HepG2 (cell line): ENCODE results near the gene ST3GAL2. TPM values are rescaled to one million over a fixed set of nuclear protein-coding genes. Genes with fewer than 3 reads are reported as not detected.

Source experiments
- HCFC1 ChIP-seq: fragments of 150-350 bp; IDR thresholded peaks from 2 replicates; pipeline ENCODE4 v1.6.1; 2014; ENCODE audit warnings: low read depth, low read length
- HOMEZ ChIP-seq: IDR thresholded peaks from 2 replicates; pipeline ENCODE4 v1.6.1; 2016; ENCODE audit warnings: low read depth
- KLF6 ChIP-seq: IDR thresholded peaks from 2 replicates; pipeline ENCODE4 v1.8.0; 2016; ENCODE audit warnings: missing biosample characterization, missing genetic modification reagents
- MNT ChIP-seq: fragments of 450-650 bp; IDR thresholded peaks from 2 replicates; pipeline ENCODE4 v1.6.1; 2016
- MXD3 ChIP-seq: IDR thresholded peaks from 2 replicates; pipeline ENCODE4 v1.6.1; 2016; ENCODE audit warnings: mild to moderate bottlenecking, missing biosample characterization, missing genetic modification reagents
- NBN ChIP-seq: fragments of 450-650 bp; conservative IDR thresholded peaks from 2 replicates; pipeline ENCODE4 v1.6.1; 2017
- NFE2L2 ChIP-seq: fragments of 150-350 bp; IDR thresholded peaks from 2 replicates; pipeline ENCODE4 v1.6.1; 2014; ENCODE audit warnings: low read length
- U2AF1 ChIP-seq: fragments of 200-400 bp; formaldehyde crosslinking; optimal IDR thresholded peaks from 2 replicates; pipeline ENCODE3; 2017; ENCODE audit warnings: mild to moderate bottlenecking, low read depth, low read length
- YY1 ChIP-seq: IDR thresholded peaks from 2 replicates; pipeline ENCODE4 v1.6.1; 2011; ENCODE audit warnings: low read length, low read depth, moderate library complexity, mild to moderate bottlenecking; ENCODE audit not compliant: insufficient read depth, insufficient replicate concordance
- ZBTB20 ChIP-seq: sonication (generic); formaldehyde crosslinking; IDR thresholded peaks from 2 replicates; pipeline ENCODE4 v1.8.1; 2023; ENCODE audit warnings: missing genetic modification reagents, low read depth, mild to moderate bottlenecking, borderline replicate concordance
- ZNF12 ChIP-seq: sonication (generic); formaldehyde crosslinking; IDR thresholded peaks from 2 replicates; pipeline ENCODE4 v1.5.0; 2020; ENCODE audit warnings: missing genetic modification reagents
- ZNF362 ChIP-seq: sonication (generic); formaldehyde crosslinking; IDR thresholded peaks from 2 replicates; pipeline ENCODE4 v1.4.0; 2020; ENCODE audit warnings: missing genetic modification reagents, mild to moderate bottlenecking, borderline replicate concordance
- ZNF446 ChIP-seq: sonication (generic); formaldehyde crosslinking; IDR thresholded peaks from 2 replicates; pipeline ENCODE4 v1.5.0; 2020; ENCODE audit warnings: mild to moderate bottlenecking, missing genetic modification reagents
- ZNF451 ChIP-seq: sonication (generic); formaldehyde crosslinking; IDR thresholded peaks from 2 replicates; pipeline ENCODE4 v1.5.0; 2020; ENCODE audit warnings: mild to moderate bottlenecking, missing genetic modification reagents
- ZNF687 ChIP-seq: sonication (generic); formaldehyde crosslinking; IDR thresholded peaks from 2 replicates; pipeline ENCODE4 v1.5.1; 2020; ENCODE audit warnings: mild to moderate bottlenecking, missing genetic modification reagents, moderate library complexity
- polyA plus RNA-seq, 8 experiments: library from polyadenylated mRNA; depleted of rRNA in 3 of 8; stranded (reverse) in 7 of 8; unstranded in 1 of 8; fragments of >200 nt; fragmentation: Illumina TruSeq in 4 of 8; extraction: Trizol in 4 of 8; gene quantifications; 2 replicates each; pipeline versions ENCODE4 v1.2.1 to v1.2.3, GENCODE V29; 2011 to 2016; ENCODE audit warnings: low read depth in 4 of 8, missing spikeins in 1 of 8, mixed read lengths in 1 of 8; ENCODE audit not compliant: insufficient read depth in 1 of 8
- total RNA-seq, 5 experiments: library from RNA; depleted of rRNA; stranded (reverse); fragments of >200 nt; fragmentation: Illumina TruSeq; extraction: Trizol; gene quantifications; 2 replicates each; pipeline ENCODE4 v1.2.3, GENCODE V29; 2016; ENCODE audit warnings: low read depth in 1 of 5
- TF ChIP-seq, protein P1 (sequence below): sonication (generic); formaldehyde crosslinking; conservative IDR thresholded peaks from 2 replicates; pipeline ENCODE4 v1.4.0; 2020; ENCODE audit warnings: missing genetic modification reagents
- TF ChIP-seq, protein P2 (sequence below): sonication (generic); formaldehyde crosslinking; IDR thresholded peaks from 2 replicates; pipeline ENCODE4 v1.4.0; 2020; ENCODE audit warnings: missing genetic modification reagents

Gene ST3GAL2
- total and polyA plus RNA-seq, 2 of the 13 experiments (the other 11 are each of a cell fraction or from before 2014, with no cell fraction given), result 16.3 to 24.9 TPM

DNA sequence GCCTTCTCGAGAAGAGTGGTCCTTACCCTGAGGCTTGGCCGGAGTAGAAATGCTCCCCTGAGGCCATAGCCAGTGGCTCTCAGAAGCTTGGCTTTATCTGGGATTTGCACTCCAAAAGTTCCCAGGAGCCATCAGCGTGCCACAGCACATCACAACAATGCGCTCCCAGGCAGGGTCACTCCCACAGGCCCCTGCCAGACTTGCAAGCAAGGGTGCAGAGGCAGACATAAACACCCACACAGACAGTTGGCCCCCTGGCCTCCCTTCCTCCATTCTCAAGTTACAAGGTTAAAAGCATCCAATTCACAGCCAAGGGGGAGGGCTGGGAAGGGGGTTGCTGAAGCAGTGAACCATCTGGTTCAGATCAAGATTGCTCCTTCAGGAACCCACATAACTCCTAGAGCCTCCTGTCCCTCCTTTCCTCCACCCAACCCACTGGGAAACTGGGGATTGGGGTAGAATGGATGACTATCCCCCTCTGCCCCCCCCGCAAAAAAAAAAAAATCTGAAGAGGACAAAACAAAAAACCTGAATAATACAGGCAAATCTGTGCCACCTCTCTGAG, 1.8 kb downstream of the ST3GAL2 start (continued):
- TF ChIP-seq ZNF362 (CRISPR knock-in tag) (no peak), ZNF12 (CRISPR knock-in tag) (no peak), NBN (no peak), U2AF1 (no peak), MXD3 (CRISPR knock-in tag) (no peak), HCFC1 (no peak), MNT (no peak), YY1 (no peak), ZBTB20 (CRISPR knock-in tag) (no peak), KLF6 (CRISPR knock-in tag) (no peak), NFE2L2 (no peak), ZNF687 (CRISPR knock-in tag) (peak; percentile 47), ZNF451 (CRISPR knock-in tag) (no peak), ZNF446 (CRISPR knock-in tag) (no peak), HOMEZ (CRISPR knock-in tag) (no peak)
- TF ChIP-seq, protein P1, sequence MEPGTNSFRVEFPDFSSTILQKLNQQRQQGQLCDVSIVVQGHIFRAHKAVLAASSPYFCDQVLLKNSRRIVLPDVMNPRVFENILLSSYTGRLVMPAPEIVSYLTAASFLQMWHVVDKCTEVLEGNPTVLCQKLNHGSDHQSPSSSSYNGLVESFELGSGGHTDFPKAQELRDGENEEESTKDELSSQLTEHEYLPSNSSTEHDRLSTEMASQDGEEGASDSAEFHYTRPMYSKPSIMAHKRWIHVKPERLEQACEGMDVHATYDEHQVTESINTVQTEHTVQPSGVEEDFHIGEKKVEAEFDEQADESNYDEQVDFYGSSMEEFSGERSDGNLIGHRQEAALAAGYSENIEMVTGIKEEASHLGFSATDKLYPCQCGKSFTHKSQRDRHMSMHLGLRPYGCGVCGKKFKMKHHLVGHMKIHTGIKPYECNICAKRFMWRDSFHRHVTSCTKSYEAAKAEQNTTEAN (CRISPR knock-in tag), result no peak
- TF ChIP-seq, protein P2, sequence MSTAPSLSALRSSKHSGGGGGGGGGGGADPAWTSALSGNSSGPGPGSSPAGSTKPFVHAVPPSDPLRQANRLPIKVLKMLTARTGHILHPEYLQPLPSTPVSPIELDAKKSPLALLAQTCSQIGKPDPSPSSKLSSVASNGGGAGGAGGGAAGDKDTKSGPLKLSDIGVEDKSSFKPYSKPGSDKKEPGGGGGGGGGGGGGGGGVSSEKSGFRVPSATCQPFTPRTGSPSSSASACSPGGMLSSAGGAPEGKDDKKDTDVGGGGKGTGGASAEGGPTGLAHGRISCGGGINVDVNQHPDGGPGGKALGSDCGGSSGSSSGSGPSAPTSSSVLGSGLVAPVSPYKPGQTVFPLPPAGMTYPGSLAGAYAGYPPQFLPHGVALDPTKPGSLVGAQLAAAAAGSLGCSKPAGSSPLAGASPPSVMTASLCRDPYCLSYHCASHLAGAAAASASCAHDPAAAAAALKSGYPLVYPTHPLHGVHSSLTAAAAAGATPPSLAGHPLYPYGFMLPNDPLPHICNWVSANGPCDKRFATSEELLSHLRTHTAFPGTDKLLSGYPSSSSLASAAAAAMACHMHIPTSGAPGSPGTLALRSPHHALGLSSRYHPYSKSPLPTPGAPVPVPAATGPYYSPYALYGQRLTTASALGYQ (CRISPR knock-in tag), result no peak
